MCF 10A (cell line): ENCODE results near the gene TMEM255A. TPM values are rescaled to one million over a fixed set of nuclear protein-coding genes. Genes with fewer than 3 reads are reported as not detected.

Experiments
- BruUV-seq: library from RNA; stranded (reverse); fragments of 400-500 nt; replicated peaks from 2 replicates; lab custom pipeline; 2021; lab: Mats Ljungman, UMichigan
- CTCF ChIA-PET: fragments of 300-600 bp; sonication (Branson Sonifier 250); formaldehyde crosslinking; extraction: SDS; loops from one replicate; lab custom pipeline; 2021; ENCODE audit warnings: antibody characterized with exemption, inconsistent platforms; lab: Yijun Ruan, JAX
- POLR2A ChIA-PET: fragments of 300-600, 350-650 bp; sonication (Branson Sonifier 250); formaldehyde crosslinking; extraction: SDS; loops from one replicate; lab custom pipeline; 2020; ENCODE audit warnings: antibody characterized with exemption, inconsistent platforms; lab: Yijun Ruan, JAX
- DNase-seq: peaks from one replicate; pipeline ENCODE4 v3.0.0-alpha.2; 2018; ENCODE audit not compliant: unreplicated experiment
- H3K27ac Mint-ChIP-seq: one replicate; pipeline ENCODE4 v1.8.0; 2022; ENCODE audit warnings: mild to moderate bottlenecking, low read depth, mixed read lengths; ENCODE audit not compliant: unreplicated experiment
- H3K27me3 Mint-ChIP-seq: one replicate; pipeline ENCODE4 v1.8.0; 2022; ENCODE audit warnings: mixed read lengths; ENCODE audit not compliant: insufficient read depth, unreplicated experiment
- H3K36me3 Mint-ChIP-seq: one replicate; pipeline ENCODE4 v1.8.0; 2022; ENCODE audit warnings: mild to moderate bottlenecking, moderate library complexity, mixed read lengths; ENCODE audit not compliant: insufficient read depth, unreplicated experiment
- H3K4me1 Mint-ChIP-seq: one replicate; pipeline ENCODE4 v1.8.0; 2022; ENCODE audit warnings: mixed read lengths; ENCODE audit not compliant: insufficient read depth, unreplicated experiment
- H3K4me3 Mint-ChIP-seq: one replicate; pipeline ENCODE4 v1.8.0; 2022; ENCODE audit warnings: mild to moderate bottlenecking, moderate library complexity, mixed read lengths; ENCODE audit not compliant: unreplicated experiment
- H3K9me3 Mint-ChIP-seq: one replicate; pipeline ENCODE4 v1.8.0; 2022; ENCODE audit warnings: mixed read lengths; ENCODE audit not compliant: unreplicated experiment
- CTCF ChIP-seq: fragments of 200-600 bp; IDR thresholded peaks from one replicate; pipeline ENCODE4 v1.8.0; 2022; ENCODE audit warnings: antibody characterized with exemption, mild to moderate bottlenecking; ENCODE audit not compliant: unreplicated experiment
- intact Hi-C: fragments of 100-400 bp; cut with micrococcal nuclease; formaldehyde crosslinking; loops from 2 replicates; pipeline ENCODE4 v1.14.1; 2022
- total RNA-seq: library from RNA; stranded (reverse); gene quantifications from 2 replicates; pipeline ENCODE4 v1.2.3, GENCODE V29; 2022

Gene TMEM255A
- total RNA-seq, 1 experiment from 2014 or later = not detected

- H3K36me3 Mint-ChIP-seq = no peaks in the 10 kb centered on the region
- H3K4me1 Mint-ChIP-seq = no peaks in the 10 kb centered on the region
- no TSS peak for BruUV-seq
- no peaks in the 10 kb centered on the region for H3K9me3 Mint-ChIP-seq
- peaks cover 31% of the 10 kb centered on the region for H3K27me3 Mint-ChIP-seq
- no peak overlapping the region for H3K4me3 Mint-ChIP-seq
- POLR2A ChIA-PET = no interaction called here
- H3K27ac Mint-ChIP-seq = no peak overlapping the region
- no peak for DNase-seq
- no peak for TF ChIP-seq CTCF
- intact Hi-C loops = no loop called here
- CTCF ChIA-PET = interaction anchor here (1.0 kb wide), 1 partner anchor 90 kb away, joined by 5 read pairs; no protein-coding TSS in a partner anchor
These were observed 7.0 kb downstream of the TMEM255A start for GRCh38 chrX:120304256-120304655.

GRCh38 chrX:120302434-120302833 is 8.8 kb downstream of the TMEM255A start:
- CTCF ChIA-PET = interaction anchor here (0.6 kb wide), 1 partner anchor 292 kb away, joined by 3 read pairs; no protein-coding TSS in a partner anchor
- no peak overlapping the region for H3K4me3 Mint-ChIP-seq
- no TSS peak for BruUV-seq
- no peak overlapping the region for H3K27ac Mint-ChIP-seq
- intact Hi-C loops = no loop called here
- POLR2A ChIA-PET = interaction anchor here (0.8 to 1.7 kb wide), 3 partner anchors 34 to 52 kb away, joined by 3 to 5 read pairs (median 4); partner anchors contain the start of gene ZBTB33
- no peaks in the 10 kb centered on the region for H3K4me1 Mint-ChIP-seq
- no peaks in the 10 kb centered on the region for H3K36me3 Mint-ChIP-seq
- peaks cover 31% of the 10 kb centered on the region for H3K27me3 Mint-ChIP-seq
- DNase-seq = peak; percentile 3
- H3K9me3 Mint-ChIP-seq = no peaks in the 10 kb centered on the region
- no peak for TF ChIP-seq CTCF

GRCh38 chrX:120301960-120302359 is 9.3 kb downstream of the TMEM255A start:
- ChIA-PET CTCF (interaction anchor here (0.6 to 3.3 kb wide), 3 partner anchors 9 to 292 kb away, joined by 3 to 22 read pairs (median 3); no protein-coding TSS in a partner anchor), POLR2A (interaction anchor here (0.8 to 1.7 kb wide), 3 partner anchors 33 to 51 kb away, joined by 3 to 5 read pairs (median 4); partner anchors contain the start of gene ZBTB33)
- intact Hi-C loops = no loop called here
- no peak overlapping the region for H3K4me3 Mint-ChIP-seq
- no peak overlapping the region for H3K27ac Mint-ChIP-seq
- BruUV-seq = no TSS peak
- no peak for TF ChIP-seq CTCF
- H3K27me3 Mint-ChIP-seq = peaks cover 31% of the 10 kb centered on the region
- H3K36me3 Mint-ChIP-seq = no peaks in the 10 kb centered on the region
- H3K9me3 Mint-ChIP-seq = no peaks in the 10 kb centered on the region
- no peak for DNase-seq
- no peaks in the 10 kb centered on the region for H3K4me1 Mint-ChIP-seq

- intact Hi-C loops = no loop called here
- TF ChIP-seq CTCF = no peak
- no peak overlapping the region for H3K27ac Mint-ChIP-seq
- POLR2A ChIA-PET = interaction anchor here (0.8 to 1.7 kb wide), 3 partner anchors 33 to 51 kb away, joined by 3 to 5 read pairs (median 4); partner anchors contain the start of gene ZBTB33
- BruUV-seq = no TSS peak
- H3K36me3 Mint-ChIP-seq = no peaks in the 10 kb centered on the region
- no peaks in the 10 kb centered on the region for H3K4me1 Mint-ChIP-seq
- H3K9me3 Mint-ChIP-seq = no peaks in the 10 kb centered on the region
- no peak for DNase-seq
- CTCF ChIA-PET = interaction anchor here (0.9 to 3.3 kb wide), 3 partner anchors 9 to 88 kb away, joined by 3 to 22 read pairs (median 11); no protein-coding TSS in a partner anchor
- no peak overlapping the region for H3K4me3 Mint-ChIP-seq
- H3K27me3 Mint-ChIP-seq = peaks cover 31% of the 10 kb centered on the region
These were observed 9.8 kb downstream of the TMEM255A start for GRCh38 chrX:120301497-120301896.
